IMR-90 (cell line): ENCODE data around the gene VGLL2. TPM values are rescaled to one million over a fixed set of nuclear protein-coding genes. Genes with fewer than 3 reads are reported as not detected.

Experiments used
- ATAC-seq: fragments of 200-7000 bp; cut with Tn5 transposase; 2 replicates; pipeline ENCODE4 v1.9.1; 2020; ENCODE audit warnings: low read depth, mild to moderate bottlenecking, moderate library complexity
- BruUV-seq: library from RNA; stranded (reverse); fragments of 400-500 nt; replicated peaks from 2 replicates; lab custom pipeline; 2021; lab: Mats Ljungman, UMichigan
- CTCF ChIA-PET: fragments of 300-600 bp; formaldehyde crosslinking; extraction: SDS; loops from one replicate; lab custom pipeline; 2021; ENCODE audit warnings: antibody characterized with exemption; lab: Yijun Ruan, JAX
- POLR2A ChIA-PET: fragments of 300-600 bp; sonication (Branson Sonifier 250); formaldehyde crosslinking; loops from one replicate; lab custom pipeline; 2022; ENCODE audit warnings: antibody characterized with exemption; ENCODE audit not compliant: unreplicated experiment; lab: Charles Lee
- DNase-seq: peaks from one replicate; pipeline ENCODE4 v3.0.0; 2013
- H2AFZ ChIP-seq: replicated peaks from 2 replicates; pipeline ENCODE3; 2013; ENCODE audit warnings: low read length, mild to moderate bottlenecking; ENCODE audit not compliant: poor library complexity
- H2AK5ac ChIP-seq: 2 replicates; pipeline ENCODE4 v1.6.1; 2013; ENCODE audit warnings: low read depth, low read length, inconsistent platforms
- H2AK9ac ChIP-seq: replicated peaks from 2 replicates; pipeline ENCODE3; 2013; ENCODE audit warnings: mild to moderate bottlenecking, low read depth, low read length, moderate library complexity; ENCODE audit not compliant: poor library complexity
- H2BK120ac ChIP-seq: 2 replicates; pipeline ENCODE4 v1.6.1; 2013; ENCODE audit warnings: low read depth, low read length, inconsistent platforms
- H2BK15ac ChIP-seq: 3 replicates; pipeline ENCODE4 v1.6.1; 2013; ENCODE audit warnings: low read depth, low read length, inconsistent platforms
- H2BK20ac ChIP-seq: 2 replicates; pipeline ENCODE4 v1.6.1; 2013; ENCODE audit warnings: low read depth, mild to moderate bottlenecking, inconsistent platforms, low read length, moderate library complexity
- H2BK5ac ChIP-seq: 2 replicates; pipeline ENCODE4 v1.6.1; 2013; ENCODE audit warnings: mild to moderate bottlenecking, low read depth, low read length, inconsistent platforms; ENCODE audit not compliant: poor library complexity, severe bottlenecking
- H3K14ac ChIP-seq: replicated peaks from 2 replicates; pipeline ENCODE4 v1.6.1; 2013; ENCODE audit warnings: low read depth, low read length, inconsistent platforms
- H3K18ac ChIP-seq: 2 replicates; pipeline ENCODE4 v1.6.1; 2013; ENCODE audit warnings: low read depth, low read length, control low read depth
- H3K23ac ChIP-seq: 2 replicates; pipeline ENCODE4 v1.6.1; 2013; ENCODE audit warnings: low read depth, low read length, inconsistent platforms
- H3K27ac ChIP-seq: 2 replicates; pipeline ENCODE4 v1.5.1; 2013; ENCODE audit warnings: mild to moderate bottlenecking, control low read depth, low read length; ENCODE audit not compliant: insufficient read depth
- H3K27me3 ChIP-seq: 2 replicates; pipeline ENCODE4 v1.6.1; 2013; ENCODE audit warnings: low read length; ENCODE audit not compliant: control insufficient read depth, insufficient read depth
- H3K36me3 ChIP-seq: 2 replicates; pipeline ENCODE4 v1.6.1; 2013; ENCODE audit warnings: low read length, mixed read lengths; ENCODE audit not compliant: control insufficient read depth, insufficient read depth
- H3K4ac ChIP-seq: 2 replicates; pipeline ENCODE4 v1.6.1; 2013; ENCODE audit warnings: low read depth, low read length, inconsistent platforms
- H3K4me1 ChIP-seq: 2 replicates; pipeline ENCODE4 v1.6.1; 2013; ENCODE audit warnings: low read length, mixed read lengths; ENCODE audit not compliant: control insufficient read depth, insufficient read depth
- H3K4me2 ChIP-seq: 2 replicates; pipeline ENCODE4 v1.6.1; 2013; ENCODE audit warnings: low read depth, mild to moderate bottlenecking, control low read depth, low read length, moderate library complexity
- H3K4me3 ChIP-seq: 2 replicates; pipeline ENCODE4 v1.5.1; 2013; ENCODE audit warnings: low read depth, mild to moderate bottlenecking, control low read depth, low read length, moderate library complexity; ENCODE audit not compliant: insufficient read depth
- H3K56ac ChIP-seq: 2 replicates; pipeline ENCODE4 v1.6.1; 2013; ENCODE audit warnings: low read length, inconsistent platforms; ENCODE audit not compliant: insufficient read depth; ENCODE audit errors: extremely low read depth
- H3K79me1 ChIP-seq, 2 experiments: 2 replicates each; pipeline ENCODE4 v1.6.1; 2013; ENCODE audit warnings: low read length in 2 of 2, inconsistent platforms in 1 of 2, low read depth in 1 of 2
- H3K9ac ChIP-seq: 2 replicates; pipeline ENCODE4 v1.6.1; 2013; ENCODE audit warnings: low read depth, low read length, control low read depth
- H3K9me1 ChIP-seq: 2 replicates; pipeline ENCODE4 v1.6.1; 2013; ENCODE audit warnings: low read length, inconsistent platforms; ENCODE audit not compliant: insufficient read depth
- H3K9me3 ChIP-seq: 2 replicates; pipeline ENCODE4 v1.6.1; 2013; ENCODE audit warnings: low read length; ENCODE audit not compliant: control insufficient read depth, insufficient read depth
- H4K20me1 ChIP-seq: 2 replicates; pipeline ENCODE4 v1.6.1; 2013; ENCODE audit warnings: low read length, inconsistent platforms; ENCODE audit not compliant: insufficient read depth
- H4K5ac ChIP-seq: 2 replicates; pipeline ENCODE4 v1.6.1; 2013; ENCODE audit warnings: mild to moderate bottlenecking, low read depth, low read length, control low read depth
- H4K8ac ChIP-seq, 2 experiments: 2 replicates each; pipeline ENCODE4 v1.6.1; 2013; ENCODE audit warnings: low read depth in 2 of 2, low read length in 2 of 2, control low read depth in 1 of 2, inconsistent platforms in 1 of 2
- H4K91ac ChIP-seq: 2 replicates; pipeline ENCODE4 v1.6.1; 2013; ENCODE audit warnings: low read depth, low read length, inconsistent platforms; ENCODE audit not compliant: insufficient read depth
- BHLHE40 ChIP-seq: fragments of 150-350 bp; IDR thresholded peaks from 2 replicates; pipeline ENCODE4 v1.6.1; 2016; ENCODE audit warnings: mild to moderate bottlenecking, low read depth, low read length
- CEBPB ChIP-seq: IDR thresholded peaks from 2 replicates; pipeline ENCODE4 v1.6.1; 2012; ENCODE audit warnings: low read depth, low read length, improper control_type of control experiment
- CHD1 ChIP-seq: IDR thresholded peaks from 2 replicates; pipeline ENCODE4 v1.6.1; 2012; ENCODE audit warnings: low read depth, low read length, improper control_type of control experiment
- CTCF ChIP-seq: conservative IDR thresholded peaks from 2 replicates; pipeline ENCODE4 v1.5.1; 2012; ENCODE audit warnings: mild to moderate bottlenecking, low read depth, low read length, improper control_type of control experiment
- ELK1 ChIP-seq: fragments of 150-350 bp; IDR thresholded peaks from 2 replicates; pipeline ENCODE4 v1.6.1; 2016; ENCODE audit warnings: low read depth, mild to moderate bottlenecking, low read length, moderate library complexity, borderline replicate concordance
- FOS ChIP-seq: fragments of 150-350 bp; IDR thresholded peaks from 2 replicates; pipeline ENCODE4 v1.6.1; 2016; ENCODE audit warnings: low read depth, low read length
- MAFK ChIP-seq: IDR thresholded peaks from 2 replicates; pipeline ENCODE4 v1.6.1; 2012; ENCODE audit warnings: low read depth, low read length, improper control_type of control experiment
- MAZ ChIP-seq: IDR thresholded peaks from 2 replicates; pipeline ENCODE4 v1.6.1; 2012; ENCODE audit warnings: low read depth, mild to moderate bottlenecking, low read length, improper control_type of control experiment, moderate library complexity, borderline replicate concordance
- MXI1 ChIP-seq: IDR thresholded peaks from 2 replicates; pipeline ENCODE4 v1.6.1; 2012; ENCODE audit warnings: low read depth, mild to moderate bottlenecking, low read length, moderate library complexity, borderline replicate concordance
- NFE2L2 ChIP-seq: fragments of 150-350 bp; IDR thresholded peaks from 2 replicates; pipeline ENCODE4 v1.6.1; 2016; ENCODE audit warnings: low read depth, mild to moderate bottlenecking, low read length
- POLR2A ChIP-seq: IDR thresholded peaks from 2 replicates; pipeline ENCODE4 v1.6.1; 2012; ENCODE audit warnings: mild to moderate bottlenecking, low read depth, low read length
- RAD21 ChIP-seq: IDR thresholded peaks from 2 replicates; pipeline ENCODE4 v1.6.1; 2012; ENCODE audit warnings: low read length, improper control_type of control experiment
- RCOR1 ChIP-seq: IDR thresholded peaks from 2 replicates; pipeline ENCODE4 v1.6.1; 2012; ENCODE audit warnings: mild to moderate bottlenecking, low read length, improper control_type of control experiment; ENCODE audit not compliant: insufficient replicate concordance
- RFX5 ChIP-seq: IDR thresholded peaks from 2 replicates; pipeline ENCODE4 v1.8.0; 2012; ENCODE audit warnings: low read depth, mild to moderate bottlenecking, low read length, moderate library complexity
- SMC3 ChIP-seq: fragments of 150-350 bp; IDR thresholded peaks from 2 replicates; pipeline ENCODE4 v1.6.1; 2016; ENCODE audit warnings: low read depth, mild to moderate bottlenecking, antibody characterized with exemption, low read length, moderate library complexity
- WGBS, 2 experiments: methylation state at CpG; one replicate each; pipeline versions ENCODE4 v1.1.5 to v1.1.7; 2013; ENCODE audit warnings: missing lambda C conversion rate in 2 of 2; ENCODE audit not compliant: insufficient read length in 1 of 2; ENCODE audit errors: extremely low coverage in 2 of 2; 5-methylcytosine and 5-hydroxymethylcytosine counted together
- dilution Hi-C: fragments of 300-500 bp; cut with HindIII; formaldehyde crosslinking; loops from one replicate; pipeline ENCODE4 v1.14.3; 2018; ENCODE audit warnings: low sequenced_read_pairs; ENCODE audit not compliant: unreplicated experiment
- in situ Hi-C: fragments of 300-500 bp; cut with MboI; formaldehyde crosslinking; loops from 3 replicates; pipeline ENCODE4 v1.14.3; 2019; ENCODE audit warnings: low sequenced_read_pairs, inconsistent platforms, mixed read lengths
- intact Hi-C: fragments of 100-400 bp; cut with micrococcal nuclease; formaldehyde crosslinking; loops from 2 replicates; pipeline ENCODE4 v1.10.0; 2022
- polyA plus RNA-seq, 3 experiments: library from polyadenylated mRNA; depleted of rRNA; stranded (reverse); fragments of >200 nt; gene quantifications; 2 replicates each; pipeline ENCODE4 v1.2.3, GENCODE V29; 2012; ENCODE audit warnings: low replicate concordance in 1 of 3
- total RNA-seq: library from RNA; depleted of rRNA; stranded (reverse); fragments of >200 nt; gene quantifications from 2 replicates; pipeline ENCODE4 v1.2.3, GENCODE V29; 2012
- TF ChIP-seq, protein P1 (sequence below): fragments of 150-350 bp; IDR thresholded peaks from 2 replicates; pipeline ENCODE4 v1.6.1; 2017; ENCODE audit warnings: mild to moderate bottlenecking, antibody characterized with exemption, low read length, low read depth

Gene VGLL2
- total and polyA plus RNA-seq, 2 of the 4 experiments (the other 2 are of a cell fraction), result not detected

DNA sequence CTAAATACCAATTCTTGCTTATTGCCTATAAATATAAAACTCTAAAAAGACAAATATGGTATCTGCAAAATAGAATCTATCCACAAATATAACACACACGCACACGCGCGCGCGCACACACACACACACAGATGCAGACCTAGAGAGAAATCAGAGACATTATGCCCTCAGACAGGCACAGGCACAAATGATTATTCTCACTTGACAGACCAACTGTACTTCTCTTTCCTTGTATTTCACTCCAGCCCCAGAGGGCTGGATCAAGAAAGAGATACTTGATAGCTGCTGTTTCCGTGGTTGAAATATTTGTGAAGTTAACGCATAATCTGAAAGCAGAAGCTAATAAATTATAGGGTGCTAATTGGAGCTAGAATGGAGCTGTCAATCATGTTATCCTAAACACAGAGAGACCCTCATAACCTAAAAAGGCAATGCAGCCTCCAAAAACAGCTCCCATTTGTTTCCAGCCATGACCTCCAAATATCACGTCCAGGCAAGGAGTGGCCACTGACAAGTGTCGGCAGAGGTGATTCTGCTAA is 11.5 kb downstream of the VGLL2 start:
- in situ Hi-C loops, result no loop called here
- no peak for DNase-seq
- intact Hi-C loops, result no loop called here
- no peak overlapping the region for H4K5ac ChIP-seq
- no peak overlapping the region for H2BK15ac ChIP-seq
- no CpG with 5 or more reads among the region's 10 CpGs for WGBS, 2 experiments
- no peak overlapping the region for H3K9ac ChIP-seq
- H3K4me1 ChIP-seq, result no peaks in the 10 kb centered on the region
- POLR2A ChIA-PET, result no interaction called here
- no peak overlapping the region for H2BK120ac ChIP-seq
- no peak overlapping the region for H4K91ac ChIP-seq
- no peak overlapping the region for H2AFZ ChIP-seq
- H3K36me3 ChIP-seq, result no peaks in the 10 kb centered on the region
- H3K9me3 ChIP-seq, result no peaks in the 10 kb centered on the region
- H3K56ac ChIP-seq, result no peak overlapping the region
- no peak overlapping the region for H3K14ac ChIP-seq
- CTCF ChIA-PET, result interaction anchor here (0.7 kb wide), 1 partner anchor 16 kb away, joined by 3 read pairs; no protein-coding TSS in a partner anchor
- H3K9me1 ChIP-seq, result no peaks in the 10 kb centered on the region
- H3K4ac ChIP-seq, result no peak overlapping the region
- H2BK5ac ChIP-seq, result no peak overlapping the region
- BruUV-seq, result no TSS peak
- TF ChIP-seq RFX5 (no peak), CHD1 (no peak), MAFK (no peak), BHLHE40 (no peak), CTCF (no peak), CEBPB (no peak), NFE2L2 (no peak), RAD21 (no peak), POLR2A (no peak), ELK1 (no peak), MAZ (no peak), RCOR1 (no peak), FOS (no peak), MXI1 (no peak), SMC3 (no peak)
- TF ChIP-seq, protein P1, sequence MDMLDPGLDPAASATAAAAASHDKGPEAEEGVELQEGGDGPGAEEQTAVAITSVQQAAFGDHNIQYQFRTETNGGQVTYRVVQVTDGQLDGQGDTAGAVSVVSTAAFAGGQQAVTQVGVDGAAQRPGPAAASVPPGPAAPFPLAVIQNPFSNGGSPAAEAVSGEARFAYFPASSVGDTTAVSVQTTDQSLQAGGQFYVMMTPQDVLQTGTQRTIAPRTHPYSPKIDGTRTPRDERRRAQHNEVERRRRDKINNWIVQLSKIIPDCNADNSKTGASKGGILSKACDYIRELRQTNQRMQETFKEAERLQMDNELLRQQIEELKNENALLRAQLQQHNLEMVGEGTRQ, result no peak
- ATAC-seq, result no peak
- no peaks in the 10 kb centered on the region for H4K20me1 ChIP-seq
- H3K27me3 ChIP-seq, result peaks cover 13% of the 10 kb centered on the region
- H2AK5ac ChIP-seq, result no peak overlapping the region
- no peaks in the 10 kb centered on the region for H3K79me1 ChIP-seq
- no peak overlapping the region for H4K8ac ChIP-seq
- no peak overlapping the region for H3K23ac ChIP-seq
- no peak overlapping the region for H3K27ac ChIP-seq
- no peak overlapping the region for H3K18ac ChIP-seq
- dilution Hi-C loops, result no loop called here
- H2AK9ac ChIP-seq, result no peak overlapping the region
- no peak overlapping the region for H2BK20ac ChIP-seq
- H3K4me2 ChIP-seq, result no peak overlapping the region
- H3K4me3 ChIP-seq, result no peak overlapping the region
